Lower leg skin (tissue), 3 donors: Measurements from ENCODE around the gene LMBR1.

Source experiments
- CTCF ChIP-seq, 3 donors: fragments of 450-650 bp; IDR thresholded peaks; one replicate each; pipeline ENCODE4 v1.5.1; 2016; ENCODE audit warnings: antibody characterized with exemption in 3 of 3, mild to moderate bottlenecking in 3 of 3, moderate library complexity in 2 of 3
- POLR2A ChIP-seq, 2 donors: fragments of 450-650 bp; IDR thresholded peaks; one replicate each; pipeline ENCODE4 v1.6.1; 2016 to 2017; ENCODE audit warnings: antibody characterized with exemption in 2 of 2, mild to moderate bottlenecking in 1 of 2, moderate library complexity in 1 of 2

DNA sequence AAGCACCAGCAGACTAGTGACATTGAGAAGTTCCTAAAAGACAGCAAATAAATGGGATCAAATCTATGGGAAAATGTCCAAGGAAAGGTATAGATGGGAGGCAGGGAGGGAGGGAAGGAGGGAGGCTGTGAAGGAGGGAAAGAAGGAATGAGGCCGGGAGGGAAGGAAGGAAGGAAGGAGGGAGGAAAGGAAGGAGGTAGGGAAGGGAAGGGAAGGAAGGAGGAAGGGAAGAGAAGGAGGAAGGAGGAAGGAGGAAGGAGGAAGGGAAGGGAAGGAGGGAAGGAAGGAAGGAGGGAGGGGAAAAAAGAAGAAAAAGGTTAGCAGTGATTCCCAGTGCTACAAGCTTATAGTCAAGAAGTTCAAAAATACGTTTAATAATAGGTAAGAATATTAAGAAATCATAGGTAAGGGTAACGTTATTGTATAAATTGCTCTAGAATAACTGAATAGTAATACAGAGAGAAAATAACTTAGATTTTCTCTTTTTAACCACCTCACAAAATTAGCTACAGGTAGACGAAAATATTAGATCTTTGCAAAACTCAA lies 106.9 kb downstream of the LMBR1 start:
- TF ChIP-seq CTCF (IDR thresholded peaks at IDR 0.05), result no peak
- no peak for TF ChIP-seq POLR2A (IDR thresholded peaks at IDR 0.05)
